BE2C (cell line): ENCODE data around the gene LRRC8D.

Source experiments
- DNase-seq: peaks from one replicate; pipeline ENCODE4 v3.0.0-alpha.2; 2020
- H3K27me3 ChIP-seq: fragments of 250-450 bp; sonication (Bioruptor Pico); 2 replicates; pipeline ENCODE4 v1.5.1; 2020; ENCODE audit warnings: mild to moderate bottlenecking
- H3K36me3 ChIP-seq: fragments of 250-450 bp; sonication (Bioruptor Pico); 2 replicates; pipeline ENCODE4 v1.5.1; 2020; ENCODE audit warnings: mild to moderate bottlenecking
- H3K4me1 ChIP-seq: fragments of 250-450 bp; sonication (Bioruptor Pico); 2 replicates; pipeline ENCODE4 v1.5.1; 2020
- H3K4me3 ChIP-seq: 2 replicates; pipeline ENCODE4 v1.5.1; 2011; ENCODE audit warnings: low read depth, low read length
- H3K9me3 ChIP-seq: fragments of 250-450 bp; sonication (Bioruptor Pico); 2 replicates; pipeline ENCODE4 v1.5.1; 2020
- TF ChIP-seq, protein P1 (sequence below): IDR thresholded peaks from 2 replicates; pipeline ENCODE4 v1.5.1; 2012; ENCODE audit warnings: mild to moderate bottlenecking, low read depth, low read length

Gene LRRC8D

DNA sequence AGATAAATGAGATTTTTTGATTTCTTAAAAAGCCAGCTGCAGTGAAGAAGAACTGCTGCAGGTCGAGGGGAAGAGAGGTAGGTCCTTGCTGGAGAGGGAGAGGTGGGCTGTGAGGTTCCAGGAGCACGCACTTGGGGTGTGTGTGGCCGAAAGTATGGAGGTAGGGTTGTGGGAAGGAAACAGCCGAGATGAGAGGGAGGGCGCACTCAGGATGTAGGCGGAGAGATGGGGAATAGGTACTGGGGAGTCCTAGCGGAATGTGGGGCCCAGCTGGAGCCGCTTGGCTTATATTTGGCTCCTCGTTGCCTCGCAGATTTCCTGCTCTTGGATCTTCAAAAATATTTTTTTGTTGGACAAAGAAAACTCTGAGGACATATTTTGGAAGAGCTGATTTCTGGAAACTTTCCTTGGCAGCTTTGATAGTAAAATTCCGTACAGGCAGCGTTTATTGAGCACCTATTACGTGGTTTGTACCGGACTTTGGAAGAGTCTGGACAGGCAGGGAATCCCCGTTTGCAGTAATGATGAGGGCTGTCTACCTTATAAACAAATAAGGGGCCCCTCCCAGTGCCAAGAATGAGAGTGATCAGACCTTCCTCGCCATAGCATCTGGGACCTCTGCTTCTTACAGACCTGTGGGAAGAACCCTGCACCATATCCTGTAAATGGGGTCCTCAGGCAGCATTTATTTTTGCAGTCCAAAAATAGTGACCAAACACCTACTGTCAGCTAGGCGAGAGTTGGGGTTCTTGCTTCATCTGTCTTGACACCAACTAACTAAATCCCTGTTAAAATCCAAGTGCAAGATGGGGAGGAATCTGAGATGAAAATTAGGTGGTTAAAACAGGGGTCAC lies 1.5 kb downstream of the LRRC8D start:
- no peaks in the 10 kb centered on the region for H3K27me3 ChIP-seq
- peak overlapping the region; percentile 67 for H3K4me3 ChIP-seq
- no peaks in the 10 kb centered on the region for H3K4me1 ChIP-seq
- H3K36me3 ChIP-seq: no peaks in the 10 kb centered on the region
- DNase-seq: no peak
- no peaks in the 10 kb centered on the region for H3K9me3 ChIP-seq
- TF ChIP-seq, protein P1, sequence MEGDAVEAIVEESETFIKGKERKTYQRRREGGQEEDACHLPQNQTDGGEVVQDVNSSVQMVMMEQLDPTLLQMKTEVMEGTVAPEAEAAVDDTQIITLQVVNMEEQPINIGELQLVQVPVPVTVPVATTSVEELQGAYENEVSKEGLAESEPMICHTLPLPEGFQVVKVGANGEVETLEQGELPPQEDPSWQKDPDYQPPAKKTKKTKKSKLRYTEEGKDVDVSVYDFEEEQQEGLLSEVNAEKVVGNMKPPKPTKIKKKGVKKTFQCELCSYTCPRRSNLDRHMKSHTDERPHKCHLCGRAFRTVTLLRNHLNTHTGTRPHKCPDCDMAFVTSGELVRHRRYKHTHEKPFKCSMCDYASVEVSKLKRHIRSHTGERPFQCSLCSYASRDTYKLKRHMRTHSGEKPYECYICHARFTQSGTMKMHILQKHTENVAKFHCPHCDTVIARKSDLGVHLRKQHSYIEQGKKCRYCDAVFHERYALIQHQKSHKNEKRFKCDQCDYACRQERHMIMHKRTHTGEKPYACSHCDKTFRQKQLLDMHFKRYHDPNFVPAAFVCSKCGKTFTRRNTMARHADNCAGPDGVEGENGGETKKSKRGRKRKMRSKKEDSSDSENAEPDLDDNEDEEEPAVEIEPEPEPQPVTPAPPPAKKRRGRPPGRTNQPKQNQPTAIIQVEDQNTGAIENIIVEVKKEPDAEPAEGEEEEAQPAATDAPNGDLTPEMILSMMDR: no peak

DNA sequence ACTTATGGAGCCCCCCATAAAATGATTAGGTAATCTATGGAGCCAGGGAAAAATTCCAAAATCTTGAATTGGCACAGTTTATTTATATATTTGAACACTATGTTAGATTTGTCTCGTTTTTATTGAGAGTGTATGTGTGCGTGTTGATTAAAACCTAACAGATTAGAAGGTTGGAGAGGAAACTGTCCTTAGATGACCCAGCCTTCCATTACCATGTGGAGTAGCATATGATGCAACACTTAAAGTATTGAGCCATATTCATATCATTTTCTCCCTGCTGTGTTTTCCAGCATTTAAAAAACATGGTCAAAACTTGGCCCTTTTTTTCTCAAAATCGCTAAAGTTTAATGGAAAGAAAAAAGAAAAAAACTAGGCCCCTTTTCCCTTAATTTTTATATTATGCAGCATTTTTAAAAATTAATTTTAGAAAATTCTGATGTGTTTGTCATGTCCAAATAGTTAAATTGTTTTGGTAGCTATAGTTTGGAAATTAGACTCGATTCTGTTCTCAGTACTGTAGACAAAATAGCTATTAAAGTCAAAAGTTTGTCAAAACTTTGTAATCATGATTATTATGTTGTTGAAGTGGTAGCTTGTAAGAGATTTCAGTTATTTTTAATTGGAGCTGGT lies 2.3 kb downstream of the LRRC8D start:
- H3K36me3 ChIP-seq: no peaks in the 10 kb centered on the region
- H3K4me1 ChIP-seq: no peaks in the 10 kb centered on the region
- no peaks in the 10 kb centered on the region for H3K27me3 ChIP-seq
- TF ChIP-seq, protein P1: no peak
- no peak for DNase-seq
- no peaks in the 10 kb centered on the region for H3K9me3 ChIP-seq
- H3K4me3 ChIP-seq: no peak overlapping the region

DNA sequence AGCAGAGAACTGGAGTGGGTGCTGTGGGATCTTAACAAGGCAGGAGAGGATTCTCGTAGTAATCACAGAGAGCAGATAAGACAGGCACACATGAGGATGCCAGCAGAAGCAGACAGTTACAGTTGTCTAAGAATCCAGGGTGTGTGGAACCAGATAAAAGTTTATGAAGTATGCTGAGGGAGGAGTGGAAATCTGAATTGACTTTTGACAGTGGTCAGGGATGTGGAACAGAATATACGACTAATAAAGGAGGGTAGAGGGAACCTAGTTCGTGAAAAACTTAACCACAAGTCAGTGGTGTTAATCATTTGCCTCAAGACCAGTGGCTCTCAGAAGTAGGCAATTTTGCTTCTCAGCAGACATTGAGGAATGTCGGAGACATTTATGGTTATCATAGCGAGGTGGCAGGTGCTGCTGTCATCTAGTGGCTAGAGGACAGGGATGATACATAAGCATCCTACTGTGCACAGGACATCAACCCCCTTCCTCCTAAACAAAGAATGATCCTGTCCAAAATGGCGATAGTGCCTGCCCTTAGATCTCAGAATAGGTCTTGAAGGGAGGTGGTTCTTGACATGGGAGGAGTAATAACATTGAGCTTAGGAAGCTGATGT lies 3.0 kb downstream of the LRRC8D start:
- Histone ChIP-seq H3K4me3 (no peak overlapping the region), H3K27me3 (no peaks in the 10 kb centered on the region), H3K9me3 (no peaks in the 10 kb centered on the region), H3K36me3 (no peaks in the 10 kb centered on the region), H3K4me1 (no peaks in the 10 kb centered on the region)
- TF ChIP-seq, protein P1: no peak
- DNase-seq: no peak

DNA sequence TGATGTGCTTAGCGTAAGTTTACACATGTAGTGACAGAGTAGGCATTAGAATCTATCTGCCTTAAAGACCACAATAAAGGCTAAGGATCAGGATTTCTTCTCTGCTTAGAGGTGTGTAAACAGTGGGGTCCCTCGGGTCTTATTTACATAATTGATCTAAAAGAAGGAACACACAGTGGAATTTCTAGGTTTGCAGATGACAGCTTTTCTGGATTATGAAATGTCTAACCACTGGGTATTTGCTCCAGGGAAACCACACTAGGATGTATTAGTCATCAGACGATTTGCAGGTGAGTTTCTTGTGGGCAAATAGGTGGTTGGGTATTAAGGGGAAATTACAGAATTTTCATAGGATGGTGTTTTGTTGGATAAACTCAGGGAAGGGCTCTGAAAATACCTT lies 5.8 kb downstream of the LRRC8D start:
- no peak overlapping the region for H3K4me3 ChIP-seq
- no peak for DNase-seq
- TF ChIP-seq, protein P1: no peak
- no peaks in the 10 kb centered on the region for H3K36me3 ChIP-seq
- H3K4me1 ChIP-seq: no peaks in the 10 kb centered on the region
- H3K9me3 ChIP-seq: no peaks in the 10 kb centered on the region
- H3K27me3 ChIP-seq: no peaks in the 10 kb centered on the region

DNA sequence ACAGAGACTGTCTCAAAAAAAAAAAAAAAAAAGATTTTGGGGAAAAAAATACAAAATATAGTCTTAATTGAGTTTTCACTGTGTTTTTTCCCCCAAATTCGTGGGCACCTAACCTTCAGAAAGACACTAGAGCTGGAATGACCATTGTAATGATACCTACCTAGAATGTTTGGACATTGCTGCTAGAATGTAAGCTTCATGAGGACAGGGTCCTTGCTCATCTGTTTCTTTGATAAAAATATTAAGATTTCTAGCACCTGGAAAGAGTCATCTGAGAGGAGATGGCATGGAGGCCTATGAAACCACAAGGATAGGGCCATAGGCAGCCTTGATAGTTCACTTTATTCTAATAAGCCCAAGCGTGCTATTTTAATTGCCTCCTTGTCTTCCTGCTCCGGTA lies 6.5 kb downstream of the LRRC8D start:
- no peaks in the 10 kb centered on the region for H3K9me3 ChIP-seq
- no peak for DNase-seq
- no peak overlapping the region for H3K4me3 ChIP-seq
- no peaks in the 10 kb centered on the region for H3K4me1 ChIP-seq
- no peaks in the 10 kb centered on the region for H3K36me3 ChIP-seq
- H3K27me3 ChIP-seq: no peaks in the 10 kb centered on the region
- TF ChIP-seq, protein P1: no peak
